OCI-LY7 (cell line): ENCODE measurements around the gene RPF1. TPM values are rescaled to one million over a fixed set of nuclear protein-coding genes. Genes with fewer than 3 reads are reported as not detected.

Source experiments
- BruUV-seq: library from RNA; stranded (reverse); fragments of 400-500 nt; replicated peaks from 2 replicates; lab custom pipeline; 2021; lab: Mats Ljungman, UMichigan
- CTCF ChIA-PET: fragments of 300-600 bp; sonication (Branson Sonifier 250); formaldehyde crosslinking; loops from one replicate; lab custom pipeline; 2022; ENCODE audit warnings: antibody characterized with exemption; ENCODE audit not compliant: unreplicated experiment; lab: Charles Lee
- POLR2A ChIA-PET: fragments of 300-600 bp; sonication (Branson Sonifier 250); formaldehyde crosslinking; loops from one replicate; lab custom pipeline; 2022; ENCODE audit warnings: antibody characterized with exemption; lab: Charles Lee
- DNase-seq: peaks from one replicate; pipeline ENCODE4 v3.0.0-alpha.2; 2015; ENCODE audit warnings: low spot score
- H2AFZ ChIP-seq: fragments of 200-600 bp; sonication (generic), shearing (Covaris generic); 2 replicates; pipeline ENCODE4 v1.6.1; 2014; ENCODE audit warnings: mild to moderate bottlenecking, antibody characterized with exemption, low read length, moderate library complexity
- H3K27ac ChIP-seq: fragments of 200-600 bp; sonication (generic); 2 replicates; pipeline ENCODE4 v1.5.1; 2014; ENCODE audit warnings: mixed run types, low read depth, mild to moderate bottlenecking, moderate library complexity, low read length, inconsistent platforms; ENCODE audit not compliant: poor library complexity, severe bottlenecking
- H3K36me3 ChIP-seq: fragments of 200-600 bp; sonication (generic); 2 replicates; pipeline ENCODE4 v1.6.1; 2014; ENCODE audit warnings: mild to moderate bottlenecking, antibody characterized with exemption, low read length, moderate library complexity, mixed read lengths; ENCODE audit not compliant: insufficient read depth
- H3K4me1 ChIP-seq: fragments of 200-600 bp; sonication (generic); 2 replicates; pipeline ENCODE4 v1.5.1; 2014; ENCODE audit warnings: mild to moderate bottlenecking, low read length; ENCODE audit not compliant: insufficient read depth, poor library complexity, severe bottlenecking
- H3K4me2 ChIP-seq: fragments of 200-600 bp; sonication (generic); 2 replicates; pipeline ENCODE4 v1.6.1; 2014; ENCODE audit warnings: mild to moderate bottlenecking, low read length
- H3K4me3 ChIP-seq: fragments of 200-600 bp; sonication (generic); 2 replicates; pipeline ENCODE4 v1.5.1; 2014; ENCODE audit warnings: mild to moderate bottlenecking, low read depth, low read length; ENCODE audit not compliant: poor library complexity, severe bottlenecking
- H3K79me2 ChIP-seq: fragments of 200-600 bp; sonication (generic); 2 replicates; pipeline ENCODE4 v1.6.1; 2016; ENCODE audit warnings: low read depth, mild to moderate bottlenecking, low read length, moderate library complexity, mixed read lengths; ENCODE audit not compliant: insufficient read depth
- H3K9me2 ChIP-seq: fragments of 200-600 bp; sonication (generic); 2 replicates; pipeline ENCODE4 v1.6.1; 2016; ENCODE audit warnings: mild to moderate bottlenecking, low read length, mixed read lengths; ENCODE audit not compliant: insufficient read depth
- H3K9me3 ChIP-seq: fragments of 200-600 bp; sonication (generic); 2 replicates; pipeline ENCODE4 v1.6.1; 2014; ENCODE audit warnings: mild to moderate bottlenecking, mixed run types, low read length, mixed read lengths
- H4K20me1 ChIP-seq: fragments of 200-600 bp; sonication (generic); 2 replicates; pipeline ENCODE4 v1.6.1; 2014; ENCODE audit warnings: mild to moderate bottlenecking, antibody characterized with exemption, low read length, moderate library complexity, mixed read lengths; ENCODE audit not compliant: insufficient read depth
- CTCF ChIP-seq: fragments of 200-600 bp; sonication (generic); conservative IDR thresholded peaks from 2 replicates; pipeline ENCODE4 v1.5.1; 2014; ENCODE audit warnings: mild to moderate bottlenecking, antibody characterized with exemption, low read length, moderate library complexity, mixed read lengths
- EZH2phosphoT487 ChIP-seq: fragments of 200-600 bp; sonication (generic); IDR thresholded peaks from 2 replicates; pipeline ENCODE4 v1.6.1; 2018; ENCODE audit warnings: low read depth, borderline replicate concordance, mild to moderate bottlenecking, mixed run types, antibody characterized with exemption, low read length, moderate library complexity, mixed read lengths
- intact Hi-C: fragments of 100-400 bp; cut with micrococcal nuclease; formaldehyde crosslinking; loops from one replicate; pipeline ENCODE4 v1.10.0; 2022; ENCODE audit not compliant: unreplicated experiment
- total RNA-seq, 2 experiments: library from RNA; depleted of rRNA in 1 of 2; stranded (reverse); fragments of >200 nt in 1 of 2; shearing (Covaris generic) in 1 of 2; gene quantifications; 2 replicates each; pipeline ENCODE4 v1.2.3, GENCODE V29; 2014 to 2022

RPF1 gene
- total RNA-seq, 2 experiments from 2014 or later = 49.7 to 57.9 TPM

GRCh38 chr1:84433258-84434080, 45.6 kb upstream of the RPF1 start:
- CTCF ChIA-PET = no interaction called here
- Histone ChIP-seq H3K79me2 (no peaks in the 10 kb centered on the region), H3K27ac (no peak overlapping the region), H3K4me2 (peak overlapping the region; percentile 61), H4K20me1 (no peaks in the 10 kb centered on the region), H3K36me3 (no peaks in the 10 kb centered on the region), H2AFZ (peak overlapping the region; percentile 94), H3K4me1 (peaks cover 26% of the 10 kb centered on the region), H3K9me3 (peaks cover 4% of the 10 kb centered on the region; the same call in 1 of the 2 replicates), H3K9me2 (no peaks in the 10 kb centered on the region), H3K4me3 (peak overlapping the region; percentile 52)
- POLR2A ChIA-PET = interaction anchor here (0.6 to 2.3 kb wide), 11 partner anchors 15 to 514 kb away, joined by 3 to 17 read pairs (median 4); partner anchors contain the start of gene PRKACB
- no TSS peak for BruUV-seq
- intact Hi-C loops = loop anchor here (1.0 to 10.0 kb wide), 5 partner anchors 109 to 529 kb away; partner anchors contain the start of gene SAMD13
- DNase-seq = peak; percentile 76
- no peak for TF ChIP-seq EZH2phosphoT487
- TF ChIP-seq CTCF = peak; percentile 95

- no TSS peak for BruUV-seq
- intact Hi-C loops = loop anchor here (2.0 to 10.0 kb wide), 4 partner anchors 108 to 529 kb away; partner anchors contain the start of gene SAMD13
- H3K4me1 ChIP-seq = peaks cover 26% of the 10 kb centered on the region
- CTCF ChIA-PET = interaction anchor here (0.7 kb wide), 1 partner anchor 290 kb away, joined by 3 read pairs; the partner anchor contains the start of gene PRKACB
- TF ChIP-seq EZH2phosphoT487 = no peak
- peak; percentile 38 for TF ChIP-seq CTCF
- no peak for DNase-seq
- no peaks in the 10 kb centered on the region for H3K36me3 ChIP-seq
- POLR2A ChIA-PET = interaction anchor here (0.6 to 4.9 kb wide), 9 partner anchors 14 to 307 kb away, joined by 3 to 30 read pairs (median 4); partner anchors contain the start of genes GNG5, PRKACB and SPATA1
- no peak overlapping the region for H3K27ac ChIP-seq
- H3K79me2 ChIP-seq = no peaks in the 10 kb centered on the region
- no peaks in the 10 kb centered on the region for H4K20me1 ChIP-seq
- H3K9me2 ChIP-seq = no peaks in the 10 kb centered on the region
- no peak overlapping the region for H3K4me3 ChIP-seq
- H2AFZ ChIP-seq = peak overlapping the region; percentile 94
- H3K4me2 ChIP-seq = peak overlapping the region; percentile 61
- H3K9me3 ChIP-seq = peaks cover 4% of the 10 kb centered on the region; the same call in 1 of the 2 replicates
Observed at GRCh38 chr1:84434081-84434769, 44.8 kb upstream of the RPF1 start.
